Mucosa of gallbladder (tissue), 1 donor: ENCODE measurements around the gene C1QTNF12. TPM values are rescaled to one million over a fixed set of nuclear protein-coding genes. Genes with fewer than 3 reads are reported as not detected.
"Not testable (repeated sequence)": the region's sequence is repeated elsewhere in the genome, so short reads cannot be mapped to it uniquely, and the experiment has no call there.

Source experiments
- DNase-seq: peaks from one replicate; pipeline ENCODE4 v3.0.0-alpha.2; 2020; ENCODE audit warnings: low spot score
- total RNA-seq: library from RNA; stranded (reverse); gene quantifications from one replicate; pipeline ENCODE4 v1.2.1, GENCODE V29; 2021
- donor health status: DM: no; HTN: no; CAD: no.

C1QTNF12 gene
- total RNA-seq, 1 donor from 2014 or later: 4.9 TPM

DNA sequence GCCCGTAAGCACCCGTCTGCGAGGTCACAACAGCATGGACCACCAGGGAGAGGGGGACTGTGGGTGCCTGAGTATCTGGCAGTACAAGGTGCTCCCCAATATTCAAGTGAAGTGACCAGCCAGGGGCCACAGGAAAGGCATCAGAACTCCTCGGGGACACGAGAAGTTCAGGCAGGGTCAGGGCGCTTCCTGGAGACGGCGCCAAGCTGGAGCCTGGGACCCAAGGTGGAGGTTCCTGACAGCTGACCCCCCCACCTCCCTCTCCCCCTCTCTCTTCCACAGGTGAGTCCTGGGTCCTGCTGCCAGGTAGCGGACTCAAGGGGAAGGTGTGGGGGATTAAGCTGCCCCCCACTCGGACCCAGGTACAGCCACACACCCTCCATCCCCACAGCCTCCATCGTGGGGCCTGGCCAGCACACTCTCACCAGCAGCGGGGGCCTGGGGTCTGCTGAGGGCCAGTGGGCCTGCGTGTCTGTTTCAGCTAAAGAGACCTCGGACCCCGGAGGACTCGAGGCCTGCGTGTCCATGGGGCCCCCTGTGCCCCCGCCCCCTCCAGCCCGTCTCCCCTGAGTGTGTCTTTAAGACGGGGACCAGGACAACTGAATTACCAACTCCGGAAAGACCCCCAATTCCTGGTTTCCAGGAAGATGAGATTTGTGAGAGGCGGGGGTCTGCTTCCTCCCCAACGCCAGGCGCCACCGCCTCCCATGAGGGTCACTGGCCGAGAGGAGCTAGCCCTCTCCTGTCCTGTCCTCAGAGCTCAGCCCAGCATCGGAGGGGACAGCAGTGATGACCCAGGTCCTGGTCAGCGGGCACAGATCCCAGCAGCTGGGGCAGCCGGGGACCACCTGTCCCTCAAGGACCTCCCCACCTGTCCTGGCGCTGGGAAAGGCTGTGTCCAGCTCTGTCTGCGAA lies 46.3 kb downstream of the C1QTNF12 start:
- DNase-seq: no peak

- no peak for DNase-seq
Observed at GRCh38 chr1:1199141-1199960, 47.2 kb downstream of the C1QTNF12 start.

GRCh38 chr1:1198423-1199140 lies 47.9 kb downstream of the C1QTNF12 start:
- DNase-seq: no peak

- DNase-seq: no peak
Observed at GRCh38 chr1:1197551-1198422, 48.7 kb downstream of the C1QTNF12 start.

GRCh38 chr1:1197188-1197500 lies 49.4 kb downstream of the C1QTNF12 start:
- DNase-seq: no peak

DNA sequence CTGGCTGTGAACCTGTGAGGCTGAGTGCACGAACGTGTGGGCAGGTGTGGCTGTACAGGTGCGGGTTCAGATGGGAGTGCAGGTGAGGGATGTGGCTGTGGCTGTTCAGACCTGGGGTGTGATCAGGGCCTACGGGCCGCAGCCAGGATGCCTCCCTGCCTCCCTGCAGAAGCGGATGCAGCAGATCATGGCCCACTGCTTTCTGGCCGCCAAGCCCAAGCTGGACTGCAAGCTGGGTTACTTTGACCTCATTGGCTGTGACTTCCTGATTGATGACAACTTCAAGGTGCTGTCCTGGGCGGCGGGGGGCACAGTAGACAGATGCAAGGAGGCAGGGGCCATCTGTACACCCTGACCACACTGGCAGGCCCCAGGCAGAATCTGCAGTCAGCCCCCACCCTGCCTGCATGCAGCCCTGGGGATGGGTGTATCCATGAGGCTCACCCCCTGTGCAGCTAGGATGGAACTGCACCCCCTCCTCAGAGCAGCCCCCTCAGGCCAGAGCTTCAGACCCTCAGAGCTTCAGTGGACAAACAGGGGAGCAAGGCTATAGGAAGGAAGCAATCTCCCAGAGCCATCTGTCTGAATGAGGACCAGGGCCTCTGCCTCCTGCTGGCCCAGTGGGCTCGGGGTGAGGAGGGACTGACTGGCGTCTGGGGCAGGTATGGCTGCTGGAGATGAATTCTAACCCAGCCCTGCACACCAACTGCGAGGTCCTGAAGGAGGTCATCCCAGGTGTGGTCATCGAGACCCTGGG lies 49.9 kb downstream of the C1QTNF12 start:
- no peak for DNase-seq

- DNase-seq: not testable (repeated sequence)
Observed at GRCh38 chr1:1195726-1196125, 50.8 kb downstream of the C1QTNF12 start.

- no peak for DNase-seq
Observed at GRCh38 chr1:1194723-1195122, 51.8 kb downstream of the C1QTNF12 start.

Other genes starting within 250 kb of the C1QTNF12 start
- gene HES4, start 246.6 kb downstream of the C1QTNF12 start, total RNA-seq: 25.6 TPM
- gene ISG15, start 233.2 kb downstream of the C1QTNF12 start, total RNA-seq: 41.5 TPM
- 311 TPM for gene AGRN, start 226.6 kb downstream of the C1QTNF12 start, total RNA-seq
- gene RNF223, start 172.4 kb downstream of the C1QTNF12 start, total RNA-seq: 1.0 TPM
- 18.6 TPM for gene C1orf159, start 130.6 kb downstream of the C1QTNF12 start, total RNA-seq
- gene TTLL10, start 72.8 kb downstream of the C1QTNF12 start, total RNA-seq: 0.78 TPM
- 1.1 TPM for gene TNFRSF18, start 40.1 kb downstream of the C1QTNF12 start, total RNA-seq
- 2.6 TPM for gene TNFRSF4, start 32.6 kb downstream of the C1QTNF12 start, total RNA-seq
- 190 TPM for gene SDF4, start 14.7 kb downstream of the C1QTNF12 start, total RNA-seq
- gene B3GALT6, start 14.5 kb downstream of the C1QTNF12 start, total RNA-seq: 16.1 TPM
- 68.9 TPM for gene UBE2J2, start 27.1 kb upstream of the C1QTNF12 start, total RNA-seq
- 7.9 TPM for gene SCNN1D, start 33.7 kb upstream of the C1QTNF12 start, total RNA-seq
- gene ACAP3, start 61.2 kb upstream of the C1QTNF12 start, total RNA-seq: 86.6 TPM
- gene PUSL1, start 61.9 kb upstream of the C1QTNF12 start, total RNA-seq: 19.0 TPM
- gene INTS11, start 77.9 kb upstream of the C1QTNF12 start, total RNA-seq: 121 TPM
- 36.1 TPM for gene CPTP, start 78.1 kb upstream of the C1QTNF12 start, total RNA-seq
- gene TAS1R3, start 84.6 kb upstream of the C1QTNF12 start, total RNA-seq: 0.40 TPM
- 72.7 TPM for gene DVL1, start 102.7 kb upstream of the C1QTNF12 start, total RNA-seq
- gene MXRA8, start 111.8 kb upstream of the C1QTNF12 start, total RNA-seq: 73.1 TPM
- gene AURKAIP1, start 128.5 kb upstream of the C1QTNF12 start, total RNA-seq: 135 TPM
- gene CCNL2, start 152.6 kb upstream of the C1QTNF12 start, total RNA-seq: 194 TPM
- 99.2 TPM for gene MRPL20, start 160.6 kb upstream of the C1QTNF12 start, total RNA-seq
- gene ANKRD65, start 174.6 kb upstream of the C1QTNF12 start, total RNA-seq: 10.1 TPM
- 122 TPM for gene VWA1, start 189.0 kb upstream of the C1QTNF12 start, total RNA-seq
- 7.0 TPM for gene ATAD3C, start 203.0 kb upstream of the C1QTNF12 start, total RNA-seq
- 20.3 TPM for gene ATAD3B, start 225.0 kb upstream of the C1QTNF12 start, total RNA-seq